Stimulated activated CD4-positive, alpha-beta T cell treated with anti-CD3 and anti-CD28 coated beads, Interleukin-12 subunit alpha, Interleukin-12 subunit beta, amount 100 ng/mL, for 4 hours (primary cell): ENCODE data around the gene CNTD1.
"Not testable (repeated sequence)": the region's sequence is repeated elsewhere in the genome, so short reads cannot be mapped to it uniquely, and the experiment has no call there.

ENCODE experiments used
- DNase-seq: peaks from one replicate; pipeline ENCODE4 v3.0.0-alpha.2; 2020

Gene CNTD1, protein sequence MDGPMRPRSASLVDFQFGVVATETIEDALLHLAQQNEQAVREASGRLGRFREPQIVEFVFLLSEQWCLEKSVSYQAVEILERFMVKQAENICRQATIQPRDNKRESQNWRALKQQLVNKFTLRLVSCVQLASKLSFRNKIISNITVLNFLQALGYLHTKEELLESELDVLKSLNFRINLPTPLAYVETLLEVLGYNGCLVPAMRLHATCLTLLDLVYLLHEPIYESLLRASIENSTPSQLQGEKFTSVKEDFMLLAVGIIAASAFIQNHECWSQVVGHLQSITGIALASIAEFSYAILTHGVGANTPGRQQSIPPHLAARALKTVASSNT

DNA sequence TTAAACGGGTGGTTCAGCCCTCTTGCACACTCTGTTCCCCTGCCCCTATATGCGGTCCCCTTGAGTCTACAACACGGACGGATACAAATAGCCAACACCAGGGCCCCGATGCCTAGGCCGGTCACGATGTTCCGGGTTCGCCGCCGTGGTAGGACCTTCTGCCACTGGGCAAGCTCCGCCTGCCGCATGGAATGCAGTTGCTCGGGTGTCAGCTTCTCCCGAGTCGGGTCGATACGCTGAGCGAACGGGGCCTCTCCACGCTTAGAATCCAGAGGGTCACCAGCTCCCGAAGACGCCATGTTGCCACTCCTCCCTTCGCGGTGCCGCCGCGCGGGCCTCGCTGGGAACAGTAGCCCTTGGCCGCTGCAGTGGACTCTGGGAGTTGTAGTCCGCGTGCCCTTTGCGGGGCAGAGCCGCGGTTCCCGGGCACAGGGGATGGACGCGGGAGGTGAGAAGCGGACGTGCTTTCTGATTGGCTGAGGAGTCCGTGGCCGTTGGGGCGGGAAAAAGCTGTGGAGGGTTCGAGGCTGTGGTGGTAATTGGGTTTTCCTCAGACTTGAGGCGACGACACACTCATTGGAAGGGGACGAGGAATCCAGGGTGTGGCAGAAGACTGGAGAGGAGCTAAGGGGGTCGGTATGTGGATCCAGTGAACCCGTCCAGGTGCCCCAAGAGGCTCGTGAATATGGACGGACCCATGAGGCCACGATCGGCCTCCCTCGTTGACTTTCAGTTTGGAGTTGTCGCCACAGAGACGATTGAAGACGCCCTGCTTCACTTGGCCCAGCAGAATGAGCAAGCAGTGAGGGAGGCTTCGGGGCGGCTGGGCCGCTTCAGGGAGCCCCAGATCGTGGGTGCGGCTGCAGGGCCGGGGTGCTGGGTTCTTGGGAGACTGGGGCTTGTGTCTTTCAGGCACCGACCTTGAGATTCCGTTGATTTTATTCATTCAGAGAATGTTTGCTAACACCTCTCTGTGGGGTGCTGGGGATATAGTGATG is at the start of gene CNTD1, which contains the start of gene COA3:
Gene CNTD1, plus strand, starts transcription at position 479 of the 998 bp plus-strand sequence. Its CDS starts 207 bp downstream, at position 686.
Gene COA3, minus strand, starts transcription at position 322 of the 998 bp plus-strand sequence. Its CDS starts 23 bp downstream, at position 299.
- peak; percentile 75 for DNase-seq

- DNase-seq = no peak
Measured at GRCh38 chr17:42748908-42749798, 49.5 kb upstream of the CNTD1 start.

DNA sequence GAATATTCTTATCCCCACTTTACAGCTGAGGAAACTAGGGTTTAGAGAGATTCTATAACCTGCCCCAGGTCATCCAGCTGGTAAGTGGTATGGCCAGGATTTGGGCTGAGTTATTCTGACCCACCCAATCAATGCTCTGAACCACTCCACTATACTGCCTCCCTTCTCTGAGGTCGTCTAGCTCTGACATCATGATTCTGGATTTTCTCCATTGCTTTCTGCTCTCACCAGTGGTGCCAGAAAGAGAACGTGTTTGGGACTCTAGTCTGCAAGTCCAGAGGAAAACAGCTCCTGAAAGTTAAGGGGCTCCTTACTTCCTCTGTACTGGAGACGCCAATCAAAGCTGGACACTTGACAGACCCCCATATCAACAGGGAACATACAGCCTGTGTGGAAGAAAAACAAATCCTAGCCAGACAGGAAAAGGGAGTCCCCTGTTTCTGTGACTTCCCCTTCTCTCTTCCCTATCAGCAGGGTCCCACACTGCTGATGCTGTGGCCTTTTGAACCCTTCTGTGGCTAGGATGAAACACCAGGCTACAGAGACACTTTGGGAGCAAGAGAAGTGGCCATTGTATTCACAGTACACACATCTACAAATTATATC is 47.8 kb upstream of the CNTD1 start:
- no peak for DNase-seq

DNA sequence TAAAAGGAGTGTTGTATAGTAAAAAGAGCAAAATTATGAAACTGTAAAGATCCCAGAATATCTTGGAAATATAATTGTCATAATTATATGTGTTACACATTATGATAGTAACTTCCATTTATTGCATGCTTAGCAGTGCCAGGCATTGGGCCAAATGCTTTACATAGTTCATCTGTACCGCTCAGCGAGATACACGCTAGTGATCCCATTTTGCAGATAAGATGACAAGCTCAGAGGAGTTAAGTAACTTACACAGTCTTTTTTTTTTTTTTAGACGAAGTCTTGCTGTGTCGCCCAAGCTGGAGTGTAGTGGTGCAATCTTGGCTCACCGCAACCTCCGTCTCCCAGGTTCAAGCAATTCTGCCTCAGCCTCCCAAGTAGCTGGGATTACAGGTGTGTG is 47.0 kb upstream of the CNTD1 start:
- DNase-seq = no peak

DNA sequence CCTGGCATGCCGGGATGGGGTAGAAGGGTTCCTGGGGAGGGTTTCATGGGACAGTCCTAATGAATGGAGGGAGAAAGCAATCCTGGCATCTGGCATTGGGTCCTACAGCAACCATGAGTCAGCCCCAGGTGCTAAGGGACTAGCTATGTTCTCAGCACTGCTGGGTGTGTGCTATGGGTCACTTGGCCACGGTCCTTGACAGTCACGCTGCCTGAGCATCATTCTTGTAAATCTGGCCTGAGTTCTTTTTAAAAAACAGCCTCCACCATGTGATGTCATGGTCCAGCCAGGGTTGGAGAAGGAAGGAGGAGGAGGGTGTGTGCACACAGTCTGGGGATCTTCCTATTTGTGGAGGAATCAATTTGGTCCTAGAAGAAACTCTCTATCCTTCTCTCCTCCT is 43.9 kb upstream of the CNTD1 start:
- no peak for DNase-seq

GRCh38 chr17:42759982-42760651 is 38.5 kb upstream of the CNTD1 start:
- DNase-seq = no peak

DNA sequence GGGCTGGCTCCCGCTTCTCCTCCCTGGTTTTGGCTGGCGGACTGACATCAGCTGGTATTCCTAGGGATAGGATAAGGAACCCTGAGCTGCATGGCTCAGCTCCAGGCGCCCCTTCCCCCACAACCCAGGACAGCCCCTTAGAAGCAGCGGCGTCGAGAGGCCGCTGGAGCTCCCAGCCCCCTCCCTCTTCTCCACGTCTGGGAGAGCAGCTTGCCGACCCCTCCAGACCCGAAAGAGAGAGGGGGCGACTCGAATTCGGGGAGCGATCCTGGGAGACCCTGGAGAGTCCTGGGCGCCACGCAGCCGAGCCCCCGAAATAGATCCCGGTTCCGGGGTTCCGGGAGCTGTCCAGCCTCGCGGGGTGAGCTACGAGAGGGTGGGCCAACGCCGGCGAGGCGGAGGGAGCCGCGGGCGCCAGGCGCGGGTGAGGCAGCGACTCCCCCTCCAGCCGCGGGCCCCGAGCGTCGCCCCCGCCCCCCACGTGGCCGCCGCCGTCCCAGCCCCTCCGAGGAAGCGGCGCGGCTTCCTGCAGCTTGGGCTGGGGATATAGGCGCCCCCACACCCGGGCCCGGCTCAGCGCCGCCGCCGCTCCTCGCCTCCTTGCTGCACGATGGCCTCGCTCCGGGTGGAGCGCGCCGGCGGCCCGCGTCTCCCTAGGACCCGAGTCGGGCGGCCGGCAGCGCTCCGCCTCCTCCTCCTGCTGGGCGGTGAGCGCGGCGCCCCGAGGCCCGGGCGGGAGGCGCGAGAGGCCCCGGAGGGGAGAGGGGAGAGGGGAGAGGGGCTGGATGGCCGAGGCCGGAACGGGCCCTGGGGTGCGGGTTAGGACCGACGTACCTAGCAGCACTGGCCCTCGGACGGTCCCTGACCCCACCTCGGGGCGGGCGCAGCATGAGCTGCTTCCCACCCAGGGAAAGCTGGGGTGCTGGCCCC is 37.7 kb upstream of the CNTD1 start, which contains the start of gene RAMP2:
Gene RAMP2, plus strand, starts transcription at position 576 of the 930 bp plus-strand sequence. Its CDS starts 35 bp downstream, at position 611.
- DNase-seq = no peak

DNA sequence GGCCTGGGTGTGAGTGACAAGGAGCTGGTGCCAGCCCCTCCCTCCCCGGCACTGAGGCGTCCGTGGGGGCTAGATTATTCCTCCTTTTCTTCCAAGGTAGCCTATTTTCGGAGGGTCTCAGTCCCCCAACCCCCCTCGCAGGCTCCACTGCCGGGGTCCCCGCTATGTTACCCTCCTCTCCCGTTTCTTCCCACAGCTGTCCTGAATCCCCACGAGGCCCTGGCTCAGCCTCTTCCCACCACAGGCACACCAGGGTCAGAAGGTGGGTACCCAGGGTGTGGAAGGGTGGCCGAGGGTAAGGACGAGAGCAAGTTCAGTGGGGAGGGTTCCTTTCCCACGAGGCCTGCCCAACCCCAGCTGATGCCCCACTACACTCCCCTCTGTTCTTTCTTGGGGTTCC is 37.0 kb upstream of the CNTD1 start:
- DNase-seq = no peak

GRCh38 chr17:42766124-42766523 is 32.5 kb upstream of the CNTD1 start:
- no peak for DNase-seq

- no peak for DNase-seq
Measured at GRCh38 chr17:42767512-42767911, 31.1 kb upstream of the CNTD1 start.

DNA sequence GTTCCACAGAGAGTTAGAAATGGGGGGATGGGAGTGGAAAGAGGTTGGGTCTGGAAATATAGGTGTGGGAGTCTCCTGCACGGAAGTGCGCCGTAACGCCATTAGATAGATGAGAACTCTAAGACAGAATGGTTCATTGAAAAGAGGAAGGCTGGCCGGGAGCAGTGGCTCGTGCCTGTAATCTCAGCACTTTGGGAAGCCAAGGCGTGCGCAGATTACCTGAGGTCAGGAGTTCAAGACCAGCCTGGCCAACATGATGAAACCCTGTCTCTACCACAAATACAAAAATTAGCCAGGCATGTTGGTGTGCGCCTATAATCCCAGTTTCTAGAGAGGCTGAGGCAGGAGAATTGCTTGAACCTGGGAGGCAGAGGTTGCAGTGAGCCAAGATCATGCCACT is 30.7 kb upstream of the CNTD1 start:
- not testable (repeated sequence) for DNase-seq

DNA sequence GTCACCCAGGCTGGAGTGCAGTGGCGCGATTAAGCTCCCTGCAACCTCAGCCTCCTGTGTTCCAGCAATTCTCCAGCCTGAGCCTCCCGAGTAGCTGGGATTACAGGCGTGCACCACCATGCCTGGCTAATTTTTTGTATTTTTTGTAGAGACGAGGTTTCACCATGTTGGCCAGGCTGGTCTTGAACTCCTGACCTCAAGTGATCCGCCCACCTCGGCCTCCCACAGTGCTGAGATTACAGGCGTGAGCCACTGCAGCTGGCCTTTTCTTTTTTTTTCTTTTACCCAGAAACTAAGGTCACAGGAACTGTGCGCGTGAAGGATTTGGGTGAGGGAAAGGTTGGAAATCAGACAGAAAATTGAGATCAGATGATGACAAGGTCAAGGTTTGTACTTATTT is 28.7 kb upstream of the CNTD1 start:
- not testable (repeated sequence) for DNase-seq

GRCh38 chr17:42772945-42773289 is 25.7 kb upstream of the CNTD1 start:
- no peak for DNase-seq

DNA sequence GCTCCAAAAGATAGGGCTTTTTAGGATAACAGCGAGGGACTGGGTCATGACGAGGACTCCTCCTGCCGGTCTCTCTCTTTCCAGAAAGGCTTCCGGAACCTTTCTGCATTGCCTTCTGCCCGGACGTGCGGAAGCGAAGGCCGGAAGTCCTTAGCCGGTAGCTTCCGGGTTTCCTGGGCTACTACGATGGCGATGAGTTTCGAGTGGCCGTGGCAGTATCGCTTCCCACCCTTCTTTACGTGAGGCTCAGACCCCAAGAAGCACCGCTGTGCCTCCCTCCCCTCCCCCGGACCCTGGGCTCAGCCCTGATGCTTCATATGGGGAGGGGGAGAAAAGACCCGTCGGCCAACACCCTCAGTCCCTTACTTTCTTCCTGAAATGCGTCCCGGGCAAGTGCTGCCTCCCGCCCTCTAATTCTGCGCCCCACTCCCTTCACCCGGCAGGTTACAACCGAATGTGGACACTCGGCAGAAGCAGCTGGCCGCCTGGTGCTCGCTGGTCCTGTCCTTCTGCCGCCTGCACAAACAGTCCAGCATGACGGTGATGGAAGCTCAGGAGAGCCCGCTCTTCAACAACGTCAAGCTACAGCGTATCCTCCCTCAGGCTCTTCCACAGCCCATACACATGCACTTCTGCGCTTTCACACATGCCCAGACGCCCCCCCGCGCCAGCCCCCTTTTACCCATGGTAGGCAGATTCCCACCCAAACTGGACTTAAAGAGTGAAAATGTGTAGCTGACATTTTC is 25.2 kb upstream of the CNTD1 start, which contains the start of gene VPS25:
Gene VPS25, plus strand, starts transcription at position 160 of the 746 bp plus-strand sequence. Its CDS starts 27 bp downstream, at position 187.
- DNase-seq = peak; percentile 63

- no peak for DNase-seq
Measured at GRCh38 chr17:42774066-42774745, 24.5 kb upstream of the CNTD1 start.

DNA sequence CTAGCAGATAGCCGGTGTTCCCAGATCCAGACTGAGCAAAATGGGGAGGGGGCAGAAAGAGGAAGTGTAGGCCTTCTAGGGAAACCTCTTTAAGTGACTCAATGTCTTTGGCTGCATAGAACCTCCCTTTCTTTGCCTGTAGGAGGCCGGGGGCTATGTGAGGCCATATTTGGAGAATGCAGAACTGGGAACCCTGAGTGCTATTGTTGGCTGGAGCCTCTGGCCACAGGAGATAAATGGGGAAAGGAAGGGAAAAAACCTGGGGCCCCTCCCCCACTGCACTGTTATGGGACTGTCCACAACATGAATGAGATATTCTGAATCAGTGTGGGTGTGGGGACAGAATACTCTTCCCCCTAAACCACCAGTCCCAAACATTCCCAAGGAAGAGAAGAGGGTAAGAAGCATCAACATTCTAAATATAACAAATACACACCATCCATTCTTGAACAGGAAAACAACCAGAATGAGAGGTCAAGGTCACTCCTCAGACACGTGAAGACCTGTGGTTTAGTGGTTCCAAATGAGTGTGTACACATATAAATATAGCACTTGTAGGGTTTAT is 23.0 kb upstream of the CNTD1 start:
- no peak for DNase-seq

DNA sequence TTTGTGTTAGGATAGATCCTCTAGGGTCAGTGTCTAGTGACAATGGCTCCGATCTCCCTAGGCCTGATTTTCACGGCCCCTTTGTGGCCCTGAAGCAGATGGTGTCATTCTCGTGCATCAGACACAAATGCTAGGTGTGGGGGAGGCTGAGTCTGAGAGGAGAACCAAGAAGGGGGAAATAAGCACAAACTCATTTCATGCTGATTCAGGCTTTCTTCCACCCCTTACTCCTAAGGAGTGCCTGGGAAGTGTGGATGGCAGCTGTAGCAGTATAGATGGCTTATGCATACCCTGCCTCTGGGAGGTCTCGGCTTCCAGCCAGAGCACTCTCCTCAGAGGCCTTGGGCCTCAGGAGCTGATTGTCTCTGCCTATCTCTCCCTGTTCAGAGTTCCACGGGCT is 20.1 kb upstream of the CNTD1 start:
- DNase-seq = no peak

DNA sequence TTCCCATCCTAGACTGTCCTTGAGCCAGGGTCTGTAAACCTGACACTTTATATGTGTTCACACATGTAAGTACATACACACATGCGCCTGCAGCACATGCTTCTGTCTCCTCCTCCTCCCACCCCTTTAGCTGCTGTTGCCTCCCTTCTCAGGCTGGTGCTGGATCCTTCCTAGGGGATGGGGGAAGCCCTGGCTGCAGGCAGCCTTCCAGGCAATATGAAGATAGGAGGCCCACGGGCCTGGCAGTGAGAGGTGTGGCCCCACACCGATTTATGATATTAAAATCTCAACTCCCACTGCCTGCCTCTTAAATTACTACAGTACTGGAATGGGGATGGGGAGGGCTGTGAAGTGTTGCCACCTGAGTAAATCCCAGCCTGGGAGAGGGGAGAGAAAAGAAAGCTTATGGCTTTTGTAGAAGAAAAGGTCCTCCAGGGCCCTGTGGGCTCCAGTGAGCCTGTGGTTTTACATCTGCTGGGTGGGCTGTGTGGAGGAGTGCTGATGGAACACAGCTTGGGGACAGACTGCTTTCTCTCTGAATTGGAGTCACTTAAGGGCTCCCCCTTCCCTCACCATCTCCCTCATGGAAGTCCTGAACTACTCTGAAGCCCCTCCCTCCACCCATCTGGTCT is 19.2 kb upstream of the CNTD1 start:
- DNase-seq = no peak
